Measurements from ENCODE around the gene INTS1. TPM values are rescaled to one million over a fixed set of nuclear protein-coding genes. Genes with fewer than 3 reads are reported as not detected.
"Not testable (repeated sequence)": the region's sequence is repeated elsewhere in the genome, so short reads cannot be mapped to it uniquely, and the experiment has no call there.

Gene INTS1
- polyA plus RNA-seq, 3 donors = 81.0 to 97.4 (median 95.7) TPM

DNA sequence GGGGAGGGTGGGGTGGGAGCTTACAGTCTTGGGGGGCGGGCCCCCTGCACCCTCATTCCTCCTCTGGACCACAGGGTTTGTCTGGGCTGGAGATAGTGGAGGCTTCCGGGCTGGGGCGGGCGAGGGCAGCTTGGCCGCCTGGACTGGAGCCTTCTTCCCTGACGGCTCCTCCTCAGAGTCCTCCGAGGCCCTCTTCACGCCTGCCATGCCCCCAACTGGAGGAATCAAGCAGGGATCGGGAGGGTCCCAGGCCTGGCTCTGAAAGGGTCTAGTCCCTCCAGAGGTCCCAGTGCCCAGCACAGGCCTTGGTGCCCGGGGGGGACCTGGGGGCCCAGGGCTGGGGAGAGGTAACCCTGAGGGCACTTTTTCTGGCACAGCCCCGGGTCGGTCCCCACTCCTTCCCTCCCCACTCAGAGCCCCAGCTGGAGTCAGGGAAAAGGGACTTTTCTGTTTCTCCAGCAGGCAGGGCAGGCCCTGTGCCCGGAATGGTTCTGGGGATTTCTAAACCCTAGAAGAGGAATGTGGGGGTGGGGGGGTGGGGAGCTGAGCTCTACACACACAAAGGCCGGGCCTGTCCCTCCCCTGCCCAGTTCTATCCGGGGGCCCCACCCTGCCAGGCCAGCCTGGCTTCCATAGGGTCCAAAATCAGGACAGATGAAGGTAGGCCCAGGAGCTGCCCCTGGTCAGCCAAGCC is 56.5 kb downstream of the INTS1 start:
- no peak for DNase-seq

DNA sequence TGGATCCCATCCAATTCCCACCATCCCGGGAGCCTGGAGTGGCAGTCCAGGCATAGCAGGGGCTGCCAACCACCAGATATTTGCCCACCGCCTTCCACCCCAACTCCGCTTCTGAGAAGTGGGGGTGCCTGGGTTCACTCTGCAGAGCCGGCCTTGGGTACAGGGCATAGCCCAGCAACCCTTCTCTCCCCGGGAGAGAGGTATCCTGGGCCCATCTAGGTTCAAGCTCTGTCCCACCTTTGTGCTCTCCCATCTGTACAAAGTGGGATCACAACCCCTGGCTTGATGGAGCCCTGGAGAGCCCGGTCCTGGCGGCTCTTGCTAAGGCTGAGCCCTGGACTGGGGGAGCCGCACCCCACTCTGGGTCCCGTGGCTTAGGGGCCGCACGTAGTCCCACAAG is 57.1 kb downstream of the INTS1 start:
- DNase-seq = no peak

DNA sequence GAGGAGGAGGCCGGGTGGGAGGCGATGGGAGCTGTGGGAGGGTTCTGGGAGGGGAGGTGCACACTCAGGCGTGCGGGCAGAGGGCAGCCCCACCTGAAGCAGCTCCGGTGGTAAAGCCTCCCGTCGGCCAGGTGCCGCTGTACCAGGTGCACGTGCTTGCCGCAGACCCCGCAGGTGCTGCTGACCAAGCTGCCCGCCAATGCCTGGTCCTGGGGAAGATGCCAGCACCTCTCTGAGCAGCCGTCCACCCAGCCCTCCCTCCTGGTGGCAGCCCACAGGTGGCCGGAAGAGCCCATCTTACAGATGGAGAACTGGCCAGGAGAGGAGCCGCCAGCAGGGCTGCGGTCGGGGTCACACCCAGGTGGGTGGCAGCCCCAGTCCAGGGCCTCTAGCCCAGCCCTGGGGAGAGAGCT is 57.6 kb downstream of the INTS1 start:
- no peak for DNase-seq

DNA sequence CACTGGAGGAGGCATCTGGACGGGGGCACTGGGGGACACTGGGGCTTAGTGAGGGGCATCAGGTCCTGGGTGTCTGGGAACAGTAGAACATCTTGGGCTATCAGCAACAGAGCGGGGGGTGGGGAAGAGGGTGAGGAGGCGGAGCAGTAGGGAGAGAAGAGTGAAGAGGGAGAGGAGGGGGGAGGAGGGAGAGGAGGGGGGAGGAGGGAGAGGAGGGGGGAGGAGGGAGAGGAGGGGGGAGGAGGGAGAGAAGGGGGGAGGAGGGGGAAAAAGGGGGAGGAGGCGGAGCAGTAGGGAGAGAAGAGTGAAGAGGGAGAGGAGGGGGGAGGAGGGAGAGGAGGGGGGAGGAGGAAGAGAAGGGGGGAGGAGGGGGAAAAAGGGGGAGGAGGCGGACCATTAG is 58.2 kb downstream of the INTS1 start:
- not testable (repeated sequence) for DNase-seq

DNA sequence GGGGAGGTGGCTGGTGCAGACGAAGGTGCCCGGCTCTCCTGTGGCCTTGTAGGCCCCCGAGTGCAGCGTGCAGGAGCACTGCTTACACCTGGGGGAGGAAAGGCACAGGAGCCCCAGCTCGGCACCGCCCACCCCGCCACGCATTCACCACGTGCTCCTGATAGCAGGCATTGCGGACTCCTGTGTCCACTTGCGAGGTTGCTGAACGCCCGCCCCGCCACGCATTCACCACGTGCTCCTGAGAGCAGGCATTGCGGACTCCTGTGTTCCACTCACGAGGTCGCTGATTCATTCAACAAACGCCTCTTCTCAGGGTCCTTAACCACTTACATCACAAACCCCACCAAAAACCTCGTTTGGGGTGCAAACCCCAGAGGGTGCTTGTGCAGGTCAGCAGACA is 58.8 kb downstream of the INTS1 start:
- DNase-seq = no peak

DNA sequence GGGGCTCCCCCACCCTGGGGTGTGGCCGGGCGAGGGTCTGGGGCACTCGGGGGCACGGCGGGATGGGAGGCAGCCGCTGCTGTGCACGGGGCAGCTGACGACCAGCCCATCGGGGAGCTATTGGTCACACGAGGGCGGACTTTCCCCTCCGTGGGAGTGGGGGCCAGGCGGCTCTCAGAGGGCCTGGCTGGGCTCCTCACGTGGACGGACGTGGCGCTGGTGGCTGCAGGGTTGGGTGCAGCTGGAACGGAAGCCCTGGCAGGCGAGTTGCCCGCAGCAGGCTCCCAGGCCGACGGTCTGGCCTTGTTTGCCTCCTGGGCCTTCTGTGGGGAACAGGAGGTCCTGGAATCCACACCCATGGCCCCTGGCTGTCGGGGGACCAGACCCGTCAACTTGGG is 59.3 kb downstream of the INTS1 start:
- DNase-seq = no peak

DNA sequence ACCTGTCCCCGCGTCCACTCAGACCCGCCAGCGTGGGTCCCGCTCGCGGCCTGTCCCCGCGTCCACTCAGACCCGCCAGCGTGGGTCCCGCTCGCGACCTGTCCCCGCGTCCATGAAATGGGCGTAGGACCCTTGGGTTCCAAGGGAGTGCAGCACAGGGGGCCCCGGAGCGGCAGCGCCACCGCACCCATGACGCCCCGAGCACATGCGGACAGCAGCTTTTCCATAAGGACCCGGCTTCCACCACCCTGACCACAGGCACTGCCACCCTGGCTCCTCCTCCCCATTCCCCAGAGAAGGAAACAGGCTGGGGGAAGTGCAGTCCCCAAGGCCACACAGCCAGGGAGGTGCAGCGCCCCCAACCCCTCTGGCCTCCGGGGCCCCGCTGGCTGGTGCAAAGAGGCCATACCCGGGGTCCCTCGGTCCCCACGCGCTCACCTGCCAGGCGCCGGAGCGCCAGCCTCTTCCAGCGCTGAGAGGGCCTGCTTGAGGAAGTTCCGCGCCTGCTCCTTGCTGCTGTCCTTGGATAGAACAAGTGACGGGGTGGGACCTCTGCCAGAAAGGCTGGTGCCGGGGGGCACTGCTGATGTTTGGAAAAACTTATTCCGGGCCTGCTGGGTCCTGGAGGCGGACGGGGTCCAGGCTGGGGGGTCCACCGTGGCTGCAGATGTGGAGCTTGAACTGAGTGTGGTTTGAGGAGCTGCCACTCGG is 59.8 kb downstream of the INTS1 start:
- no peak for DNase-seq

DNA sequence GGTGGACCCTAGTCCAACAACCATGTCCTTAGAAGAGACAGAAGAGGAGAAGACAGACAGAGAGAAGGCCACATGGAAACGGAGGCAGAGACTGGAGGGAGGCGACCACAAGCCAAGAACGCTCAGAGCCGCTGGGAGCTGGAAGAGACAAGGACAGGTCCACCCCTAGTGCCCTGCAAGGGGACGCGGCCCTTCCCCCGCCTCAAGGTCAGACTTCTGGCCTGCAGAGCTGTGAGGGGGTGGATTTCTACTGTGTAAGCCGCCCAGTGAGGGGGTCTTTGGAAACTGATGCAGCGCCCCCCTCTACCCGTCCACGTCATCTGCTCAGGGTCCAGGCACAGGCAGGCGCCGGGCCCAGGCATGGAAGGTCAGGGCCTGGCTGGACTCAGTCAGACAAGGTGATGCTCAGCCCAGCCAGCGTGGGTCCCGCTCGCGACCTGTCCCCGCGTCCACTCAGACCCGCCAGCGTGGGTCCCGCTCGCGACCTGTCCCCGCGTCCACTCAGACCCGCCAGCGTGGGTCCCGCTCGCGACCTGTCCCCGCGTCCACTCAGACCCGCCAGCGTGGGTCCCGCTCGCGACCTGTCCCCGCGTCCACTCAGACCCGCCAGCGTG is 60.5 kb downstream of the INTS1 start:
- DNase-seq = not testable (repeated sequence)

DNA sequence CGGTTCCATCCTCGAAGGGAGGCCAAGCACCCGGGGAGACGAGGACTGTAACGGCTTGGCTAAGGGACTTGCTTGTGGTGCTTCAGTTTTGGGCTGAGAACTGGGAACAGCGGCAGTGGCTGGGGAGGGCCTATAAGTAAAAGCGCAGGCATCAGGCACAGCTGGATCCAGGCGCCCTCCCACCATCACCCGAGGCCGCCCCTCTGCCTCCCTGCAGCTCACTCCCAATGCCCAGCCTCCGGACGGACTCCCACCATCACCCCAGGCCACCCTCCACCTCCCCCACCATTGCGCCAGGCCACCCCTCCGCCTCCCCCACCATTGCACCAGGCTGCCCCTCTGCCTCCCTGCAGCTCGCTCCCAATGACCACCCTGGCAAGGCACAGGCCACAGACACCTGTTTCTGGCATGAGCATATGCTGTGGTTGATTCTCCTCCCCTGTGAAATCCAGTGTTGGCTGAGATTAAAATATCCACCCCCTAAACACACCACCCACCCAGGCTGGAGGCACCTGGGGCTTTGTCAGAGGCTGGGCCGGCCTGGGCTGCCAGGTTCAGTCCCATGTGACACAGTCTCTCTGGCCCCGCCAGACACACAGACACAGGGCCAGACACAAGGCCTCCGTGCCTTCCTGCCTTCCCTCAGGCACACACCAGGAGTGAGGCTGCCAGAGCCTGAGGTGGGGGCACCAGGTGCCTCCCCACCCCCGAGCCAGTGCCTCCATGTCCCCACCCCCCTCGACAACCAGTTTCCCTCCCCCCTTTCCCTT is 61.6 kb downstream of the INTS1 start:
- no peak for DNase-seq

DNA sequence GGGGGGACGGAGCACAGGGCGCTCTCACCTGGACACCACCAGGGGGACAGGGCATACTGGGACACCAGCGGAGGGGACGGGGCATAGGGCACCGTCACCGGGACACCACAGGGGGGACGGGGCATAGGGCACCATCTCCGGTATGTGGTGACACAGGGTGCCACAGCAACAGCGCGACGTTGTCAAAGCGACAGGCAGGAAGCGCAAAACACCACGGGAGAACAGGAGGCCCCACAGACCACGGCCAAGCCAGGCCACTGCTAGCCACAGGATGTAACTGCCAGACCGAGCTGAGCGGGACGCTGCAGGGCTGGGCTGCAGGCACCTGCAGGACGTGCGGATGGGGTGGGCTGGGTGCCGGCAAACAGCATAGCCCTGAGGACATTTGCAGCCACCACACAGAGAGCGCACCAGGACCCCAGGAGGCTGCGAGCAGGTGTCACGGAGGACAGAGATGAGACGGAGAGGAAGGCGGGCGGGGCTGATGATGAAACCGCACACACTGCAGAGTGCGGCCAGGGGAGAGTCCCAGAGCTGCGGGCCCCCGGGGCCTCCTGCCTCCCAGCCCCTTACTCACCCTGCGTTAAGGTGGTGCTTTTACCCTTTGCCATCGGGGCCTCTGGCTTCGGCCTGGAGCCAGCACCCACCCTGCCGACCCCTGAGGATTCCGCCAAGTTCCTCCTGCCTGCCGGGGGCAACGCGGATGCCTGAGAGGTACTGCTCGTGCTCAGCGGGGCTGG is 62.4 kb downstream of the INTS1 start:
- no peak for DNase-seq

DNA sequence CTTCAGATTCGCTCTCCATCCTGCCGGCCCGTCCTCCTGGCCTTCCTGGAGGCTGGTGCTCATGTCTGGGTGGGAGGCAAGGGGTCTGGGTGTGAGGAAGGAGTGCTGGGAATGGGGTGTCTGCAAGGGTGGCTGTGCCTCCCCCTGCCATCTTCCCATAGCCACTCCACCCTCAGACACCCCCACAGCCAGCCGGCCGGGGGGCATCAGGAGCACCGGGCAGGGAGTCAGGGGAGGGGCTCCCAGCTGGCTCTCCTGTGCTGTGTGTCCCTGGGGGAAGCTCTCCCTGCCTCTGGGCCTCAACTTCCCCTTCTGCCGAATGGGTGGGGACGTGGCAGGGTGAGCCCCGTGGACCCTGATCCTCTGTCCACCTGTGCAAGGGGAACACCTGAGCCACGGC is 63.6 kb downstream of the INTS1 start:
- no peak for DNase-seq

DNA sequence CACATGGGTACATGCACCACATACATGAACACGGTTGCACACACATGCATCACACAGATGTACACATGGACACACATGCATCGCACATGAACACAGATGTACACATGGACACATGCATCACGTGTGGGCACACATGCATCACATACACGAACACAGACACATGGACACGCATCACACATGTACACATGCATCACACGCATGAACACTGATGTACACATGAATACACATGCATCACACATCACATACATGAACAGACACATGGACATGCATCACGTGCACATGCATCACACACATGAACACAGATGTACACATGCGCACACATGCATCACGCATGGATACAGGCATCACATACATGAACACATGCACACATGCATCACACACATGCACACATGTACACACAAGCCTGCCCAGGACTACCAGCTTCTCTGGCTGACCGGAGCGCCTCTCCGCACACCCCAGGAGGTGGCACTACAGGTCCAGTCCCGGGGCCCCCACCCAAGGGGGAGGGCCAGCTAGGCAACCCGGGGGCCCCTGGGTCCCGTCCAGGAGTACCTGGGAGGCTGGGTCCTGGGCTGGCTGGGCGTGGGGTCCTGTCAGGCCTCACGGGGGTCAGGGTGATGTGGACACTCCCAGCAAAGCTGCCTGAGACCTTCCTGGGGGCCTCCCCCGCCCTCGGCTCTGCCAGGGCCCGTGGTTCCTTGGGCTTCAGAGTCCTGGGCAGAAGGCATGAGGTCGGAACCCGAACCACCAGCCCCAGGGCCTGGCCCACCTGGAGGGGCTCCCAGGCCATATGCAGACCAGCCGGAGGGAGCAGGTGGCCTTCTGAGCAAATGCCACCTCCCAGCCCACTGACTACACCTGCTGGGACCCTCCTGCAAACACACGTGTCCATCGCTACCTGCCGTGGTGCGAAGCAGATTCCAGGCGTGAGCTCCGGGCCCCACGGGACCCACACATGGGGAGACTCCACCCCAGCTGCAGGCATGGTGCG is 64.5 kb downstream of the INTS1 start:
- DNase-seq = no peak

DNA sequence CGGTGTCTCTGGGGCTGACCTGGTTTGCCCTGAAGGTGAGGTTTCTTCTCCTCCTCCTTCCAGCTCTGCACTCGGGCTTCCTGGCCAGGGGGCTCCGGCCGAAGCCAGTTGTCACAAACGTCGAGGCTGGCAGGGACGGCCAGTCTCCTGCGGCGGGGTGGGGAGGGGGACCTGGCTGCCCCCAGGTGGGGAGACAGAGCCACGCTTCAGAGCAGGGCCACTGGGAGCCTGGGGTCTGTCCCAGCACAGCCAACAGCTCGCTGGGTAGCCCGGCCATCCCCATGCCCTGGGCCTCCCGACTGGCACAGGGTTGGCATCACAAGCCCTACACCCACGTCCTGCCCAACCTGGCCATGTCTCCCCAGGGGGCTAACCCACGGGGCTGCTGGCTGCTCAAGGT is 65.4 kb downstream of the INTS1 start:
- DNase-seq = no peak

DNA sequence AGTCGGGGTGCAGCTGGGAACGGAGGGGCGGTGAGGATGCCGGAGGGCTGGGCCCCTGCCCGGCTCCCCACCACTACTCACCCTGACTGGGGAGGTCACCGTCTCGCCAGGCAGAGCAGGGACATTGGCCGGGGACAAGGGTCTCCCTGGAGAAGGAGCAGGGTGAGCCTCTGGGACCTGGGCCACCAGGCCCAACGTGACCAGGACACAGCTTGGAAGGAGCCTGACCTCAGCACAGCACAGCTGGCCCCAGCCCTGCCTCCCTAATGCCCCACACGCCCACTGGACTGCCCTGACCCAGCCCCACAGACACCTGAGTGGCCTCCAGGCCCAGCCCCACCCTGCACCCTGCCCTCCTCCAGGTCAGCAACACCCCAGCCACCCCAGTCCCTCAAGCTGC is 66.0 kb downstream of the INTS1 start:
- DNase-seq = no peak

DNA sequence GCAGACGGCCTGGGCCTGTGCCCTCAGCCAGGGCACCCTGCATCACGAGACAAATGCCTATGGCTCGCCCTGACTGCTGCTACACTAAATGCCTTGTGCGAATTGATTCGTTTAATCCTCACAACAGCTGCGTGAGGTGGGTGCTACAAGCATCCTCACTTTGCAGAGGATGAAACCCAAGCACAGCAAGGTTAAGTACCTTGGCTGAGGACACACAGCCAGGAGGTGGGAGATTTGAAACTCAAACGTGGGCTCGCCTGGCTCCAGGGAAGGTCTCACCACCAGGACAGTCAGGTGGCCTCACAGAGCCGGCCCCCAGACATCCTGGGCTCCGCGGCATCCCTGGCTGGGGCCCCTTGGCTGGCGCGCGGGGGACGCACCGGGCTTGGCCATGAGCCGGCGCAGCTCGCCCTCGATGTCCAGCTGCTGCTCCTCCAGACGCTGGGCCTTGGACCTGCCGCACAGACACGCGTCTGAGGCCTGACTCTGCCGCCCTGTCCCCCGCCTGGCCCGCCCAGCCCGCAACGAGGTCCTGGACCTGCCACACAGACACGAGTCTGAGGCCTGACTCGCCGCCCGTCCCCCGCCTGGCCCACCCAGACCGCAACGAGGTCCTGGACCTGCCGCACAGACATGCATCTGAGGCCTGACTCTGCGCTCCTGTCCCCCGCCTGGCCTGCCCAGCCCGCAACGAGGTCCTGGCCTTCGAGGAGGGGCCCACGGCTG is 66.9 kb downstream of the INTS1 start:
- no peak for DNase-seq

DNA sequence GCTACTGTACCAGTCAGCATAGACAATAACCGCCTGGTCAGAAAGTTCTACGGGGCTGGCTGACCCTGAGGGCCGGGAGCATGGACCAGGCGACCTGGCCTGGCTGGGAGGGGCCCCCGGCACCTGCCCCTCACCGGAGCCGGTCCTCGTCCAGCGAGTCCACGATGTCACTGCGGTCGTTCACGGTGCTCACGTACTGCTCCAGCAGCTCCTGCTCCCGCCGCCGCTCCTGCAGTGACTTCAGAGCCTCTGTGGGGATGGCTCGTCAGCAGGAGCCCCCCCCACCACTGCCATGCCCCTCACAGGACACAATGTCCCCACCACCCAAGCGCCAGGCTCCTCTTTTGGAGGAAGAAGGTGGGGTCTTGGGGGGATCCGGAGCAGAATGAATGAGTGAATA is 67.6 kb downstream of the INTS1 start:
- no peak for DNase-seq

DNA sequence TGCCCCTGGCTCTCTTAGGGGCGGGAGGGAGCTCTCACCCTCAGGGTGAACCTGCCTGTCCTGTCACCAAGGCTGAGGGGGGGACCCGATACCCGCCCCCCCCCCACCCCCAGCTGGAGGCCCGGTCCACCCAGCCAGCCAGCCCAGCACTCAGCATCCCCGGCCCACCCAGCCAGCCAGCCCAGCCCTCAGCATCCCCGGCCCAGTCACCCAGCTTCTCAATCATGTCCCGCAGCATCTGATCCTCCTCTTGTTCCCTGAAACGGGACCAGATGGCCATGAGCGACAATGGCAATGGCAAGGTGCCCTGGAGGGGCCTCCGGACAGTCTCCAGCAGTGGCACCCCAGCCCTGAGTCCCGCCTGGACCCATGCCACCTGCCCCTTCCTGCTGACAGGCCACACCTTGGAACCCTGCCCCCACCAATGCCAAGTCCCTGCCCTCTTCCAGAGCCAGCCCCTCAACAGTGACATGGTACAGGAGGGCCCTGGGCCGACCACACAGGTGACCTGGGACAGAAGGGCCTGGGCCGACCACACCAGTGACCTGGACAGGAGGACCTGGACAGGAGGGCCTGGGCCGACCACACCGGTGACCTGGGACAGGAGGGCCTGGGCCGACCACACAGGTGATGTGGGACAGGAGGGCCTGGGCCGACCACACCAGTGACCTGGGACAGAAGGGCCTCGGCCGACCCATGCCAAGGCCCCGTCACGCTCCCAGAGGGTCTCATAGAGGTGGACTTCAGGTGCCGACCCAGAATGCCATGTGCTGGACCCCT is 69.1 kb downstream of the INTS1 start:
- no peak for DNase-seq

DNA sequence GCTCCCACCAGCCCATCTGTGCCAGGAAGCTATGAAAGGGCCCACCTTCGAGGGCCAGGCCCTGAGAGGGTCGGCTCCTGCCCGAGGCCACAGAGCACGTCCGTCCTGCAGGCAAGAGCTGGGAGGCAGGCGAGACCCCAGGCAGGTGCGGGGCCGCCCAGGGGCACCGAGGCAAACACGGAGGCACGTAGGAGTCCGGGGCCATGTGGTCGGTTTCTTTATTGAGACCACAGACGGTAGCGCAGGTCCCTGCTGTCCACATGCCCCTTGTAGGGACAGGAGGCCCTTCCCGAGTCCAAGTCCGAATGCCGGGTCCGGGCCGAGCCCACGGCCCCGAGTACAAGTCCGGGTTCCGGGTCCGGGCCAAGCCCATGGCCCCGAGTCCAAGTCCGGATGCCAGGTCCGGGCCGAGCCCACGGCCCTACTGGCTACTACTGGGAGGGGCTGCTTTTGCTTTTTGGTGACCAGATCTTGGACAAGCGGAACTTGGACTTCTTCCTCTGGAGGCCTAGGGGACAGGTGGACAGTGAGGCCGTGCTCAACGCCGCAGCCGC is 69.9 kb downstream of the INTS1 start:
- DNase-seq = no peak

Measured in renal pelvis (tissue), 4 donors.